ENCODE measurements around the gene ZP1.

Gene ZP1

GRCh38 chr11:60874421-60875365 lies 7.4 kb downstream of the ZP1 start:
- no peak for DNase-seq (ENCODE audit: low read depth in 1 of 2, low spot score in 1 of 2)

GRCh38 chr11:60875366-60876167 lies 8.2 kb downstream of the ZP1 start:
- DNase-seq (ENCODE audit: low read depth in 1 of 2, low spot score in 1 of 2) = no peak

- no peak for DNase-seq (ENCODE audit: low read depth in 1 of 2, low spot score in 1 of 2)
Measured at GRCh38 chr11:60876168-60876485, 8.8 kb downstream of the ZP1 start.

- DNase-seq (ENCODE audit: low read depth in 1 of 2, low spot score in 1 of 2) = no peak
Measured at GRCh38 chr11:60878245-60879101, 11.1 kb downstream of the ZP1 start.

- no peak for DNase-seq (ENCODE audit: low read depth in 1 of 2, low spot score in 1 of 2)
Measured at GRCh38 chr11:60879104-60879503, 11.8 kb downstream of the ZP1 start.

GRCh38 chr11:60879971-60880588 lies 12.7 kb downstream of the ZP1 start:
- no peak for DNase-seq (ENCODE audit: low read depth in 1 of 2, low spot score in 1 of 2)

GRCh38 chr11:60880643-60881282 lies 13.4 kb downstream of the ZP1 start:
- DNase-seq (ENCODE audit: low read depth in 1 of 2, low spot score in 1 of 2) = no peak

GRCh38 chr11:60887556-60887955 lies 20.2 kb downstream of the ZP1 start:
- DNase-seq (ENCODE audit: low read depth in 1 of 2, low spot score in 1 of 2) = no peak

GRCh38 chr11:60889869-60890311 lies 22.5 kb downstream of the ZP1 start:
- no peak for DNase-seq (ENCODE audit: low read depth in 1 of 2, low spot score in 1 of 2)

GRCh38 chr11:60890696-60891095 lies 23.4 kb downstream of the ZP1 start:
- DNase-seq (ENCODE audit: low read depth in 1 of 2, low spot score in 1 of 2) = no peak

GRCh38 chr11:60891103-60891741 lies 23.9 kb downstream of the ZP1 start:
- no peak for DNase-seq (ENCODE audit: low read depth in 1 of 2, low spot score in 1 of 2)

- DNase-seq (ENCODE audit: low read depth in 1 of 2, low spot score in 1 of 2) = no peak
Measured at GRCh38 chr11:60895687-60896086, 28.3 kb downstream of the ZP1 start.

GRCh38 chr11:60897496-60897895 lies 30.2 kb downstream of the ZP1 start:
- DNase-seq (ENCODE audit: low read depth in 1 of 2, low spot score in 1 of 2) = no peak

GRCh38 chr11:60899046-60899936 lies 31.9 kb downstream of the ZP1 start:
- DNase-seq (ENCODE audit: low read depth in 1 of 2, low spot score in 1 of 2) = no peak

GRCh38 chr11:60899977-60900376 lies 32.6 kb downstream of the ZP1 start:
- DNase-seq (ENCODE audit: low read depth in 1 of 2, low spot score in 1 of 2) = no peak

GRCh38 chr11:60900673-60901404 lies 33.5 kb downstream of the ZP1 start:
- DNase-seq (ENCODE audit: low read depth in 1 of 2, low spot score in 1 of 2) = no peak

- no peak for DNase-seq (ENCODE audit: low read depth in 1 of 2, low spot score in 1 of 2)
Measured at GRCh38 chr11:60902625-60903024, 35.3 kb downstream of the ZP1 start.

GRCh38 chr11:60905047-60905446 lies 37.7 kb downstream of the ZP1 start:
- no peak for DNase-seq (ENCODE audit: low read depth in 1 of 2, low spot score in 1 of 2)

Measured in stimulated activated CD4-positive, alpha-beta T cell treated with anti-CD3 and anti-CD28 coated beads, Interleukin-15, amount 100 ng/mL, for 1 hour (primary cell).